Measurements from ENCODE around the gene MAS1. TPM values are rescaled to one million over a fixed set of nuclear protein-coding genes. Genes with fewer than 3 reads are reported as not detected.
"Not testable (repeated sequence)": the region's sequence is repeated elsewhere in the genome, so short reads cannot be mapped to it uniquely, and the experiment has no call there.

Gene MAS1
- total RNA-seq, 2 donors from 2014 or later, result not detected

DNA sequence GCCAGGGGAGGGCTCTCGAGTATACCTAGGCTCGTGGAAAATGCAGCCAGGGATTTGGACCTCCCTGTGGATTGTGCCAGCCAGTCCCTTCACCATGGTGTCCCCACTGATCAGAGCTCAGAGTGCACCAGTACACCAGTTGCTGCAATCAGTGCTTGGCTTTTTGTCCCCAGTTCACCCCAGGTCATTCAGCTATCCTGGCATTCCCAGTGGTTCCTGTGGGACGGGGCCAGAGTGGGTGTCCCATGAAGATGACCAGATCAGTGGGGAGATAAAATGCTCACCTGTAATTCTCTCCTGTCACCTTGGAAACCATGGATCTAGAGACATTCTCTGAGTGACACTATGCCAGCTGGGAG is 23.8 kb downstream of the MAS1 start:
- no peak overlapping the region for H3K27ac ChIP-seq
- TF ChIP-seq, protein P1, sequence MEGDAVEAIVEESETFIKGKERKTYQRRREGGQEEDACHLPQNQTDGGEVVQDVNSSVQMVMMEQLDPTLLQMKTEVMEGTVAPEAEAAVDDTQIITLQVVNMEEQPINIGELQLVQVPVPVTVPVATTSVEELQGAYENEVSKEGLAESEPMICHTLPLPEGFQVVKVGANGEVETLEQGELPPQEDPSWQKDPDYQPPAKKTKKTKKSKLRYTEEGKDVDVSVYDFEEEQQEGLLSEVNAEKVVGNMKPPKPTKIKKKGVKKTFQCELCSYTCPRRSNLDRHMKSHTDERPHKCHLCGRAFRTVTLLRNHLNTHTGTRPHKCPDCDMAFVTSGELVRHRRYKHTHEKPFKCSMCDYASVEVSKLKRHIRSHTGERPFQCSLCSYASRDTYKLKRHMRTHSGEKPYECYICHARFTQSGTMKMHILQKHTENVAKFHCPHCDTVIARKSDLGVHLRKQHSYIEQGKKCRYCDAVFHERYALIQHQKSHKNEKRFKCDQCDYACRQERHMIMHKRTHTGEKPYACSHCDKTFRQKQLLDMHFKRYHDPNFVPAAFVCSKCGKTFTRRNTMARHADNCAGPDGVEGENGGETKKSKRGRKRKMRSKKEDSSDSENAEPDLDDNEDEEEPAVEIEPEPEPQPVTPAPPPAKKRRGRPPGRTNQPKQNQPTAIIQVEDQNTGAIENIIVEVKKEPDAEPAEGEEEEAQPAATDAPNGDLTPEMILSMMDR (IDR thresholded peaks at IDR 0.05), result no peak
- no peaks in the 10 kb centered on the region for H3K9me3 ChIP-seq
- no peaks in the 10 kb centered on the region for H3K4me1 ChIP-seq
- H3K4me3 ChIP-seq, result no peak overlapping the region
- no peaks in the 10 kb centered on the region for H3K27me3 ChIP-seq
- no peak for DNase-seq (ENCODE audit: low spot score)
- no peaks in the 10 kb centered on the region for H3K36me3 ChIP-seq

- Histone ChIP-seq H3K4me3 (no peak overlapping the region), H3K36me3 (no peaks in the 10 kb centered on the region), H3K4me1 (no peaks in the 10 kb centered on the region), H3K27me3 (no peaks in the 10 kb centered on the region), H3K9me3 (no peaks in the 10 kb centered on the region), H3K27ac (no peak overlapping the region)
- TF ChIP-seq, protein P1 (IDR thresholded peaks at IDR 0.05), result no peak
- DNase-seq (ENCODE audit: low spot score), result no peak
Observed at GRCh38 chr6:159915397-159915796, 24.6 kb downstream of the MAS1 start.

DNA sequence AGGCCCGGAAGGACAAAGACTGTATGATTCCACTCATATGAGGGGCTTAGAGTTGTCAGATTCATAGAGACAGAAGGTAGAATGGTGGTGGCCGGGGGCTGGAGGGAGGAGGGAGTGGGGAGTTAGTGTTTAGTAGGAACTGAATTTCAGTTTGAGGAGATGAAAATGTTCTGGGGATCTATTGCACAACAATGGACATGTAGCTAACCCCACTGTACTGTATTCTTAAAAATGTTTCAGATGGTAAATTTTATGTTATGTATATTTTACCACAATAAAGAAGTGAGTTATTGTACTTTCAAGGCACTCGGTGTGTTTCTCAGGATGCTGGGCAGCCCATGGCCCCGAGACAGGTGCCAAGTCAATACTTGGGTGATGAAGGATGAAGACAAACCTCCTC is 25.4 kb downstream of the MAS1 start:
- Histone ChIP-seq H3K27me3 (no peaks in the 10 kb centered on the region), H3K27ac (no peak overlapping the region), H3K9me3 (no peaks in the 10 kb centered on the region), H3K36me3 (no peaks in the 10 kb centered on the region), H3K4me1 (no peaks in the 10 kb centered on the region), H3K4me3 (no peak overlapping the region)
- TF ChIP-seq, protein P1 (IDR thresholded peaks at IDR 0.05), result no peak
- no peak for DNase-seq (ENCODE audit: low spot score)

GRCh38 chr6:159916752-159917151 is 26.0 kb downstream of the MAS1 start:
- DNase-seq (ENCODE audit: low spot score), result no peak
- Histone ChIP-seq H3K27me3 (no peaks in the 10 kb centered on the region), H3K9me3 (no peaks in the 10 kb centered on the region), H3K27ac (no peak overlapping the region), H3K4me1 (no peaks in the 10 kb centered on the region), H3K36me3 (no peaks in the 10 kb centered on the region), H3K4me3 (no peak overlapping the region)
- TF ChIP-seq, protein P1 (IDR thresholded peaks at IDR 0.05), result no peak

GRCh38 chr6:159919011-159919511 is 28.3 kb downstream of the MAS1 start:
- Histone ChIP-seq H3K36me3 (no peaks in the 10 kb centered on the region), H3K27ac (no peak overlapping the region), H3K27me3 (no peaks in the 10 kb centered on the region), H3K4me1 (no peaks in the 10 kb centered on the region), H3K9me3 (no peaks in the 10 kb centered on the region), H3K4me3 (no peak overlapping the region)
- TF ChIP-seq, protein P1 (IDR thresholded peaks at IDR 0.05), result no peak
- DNase-seq (ENCODE audit: low spot score), result no peak

DNA sequence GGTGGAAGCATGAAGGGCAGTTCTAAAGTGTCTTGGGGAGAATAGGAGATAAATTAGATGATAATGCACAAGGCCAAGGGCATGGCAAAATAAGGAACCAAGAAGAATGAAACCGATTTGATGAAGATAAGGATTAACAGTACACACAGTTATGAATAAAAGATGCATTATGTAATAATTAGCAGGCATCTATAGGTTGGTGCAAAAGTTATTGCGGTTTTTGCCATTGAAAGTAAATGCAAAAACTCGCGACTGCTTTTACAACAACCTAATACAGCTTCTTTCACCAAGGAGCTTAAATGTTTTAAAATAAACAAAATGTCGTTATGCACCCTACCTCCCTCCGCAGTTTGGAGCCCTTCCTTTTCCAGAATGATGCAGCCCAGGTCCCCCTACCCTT is 29.0 kb downstream of the MAS1 start:
- DNase-seq (ENCODE audit: low spot score), result no peak
- Histone ChIP-seq H3K4me1 (no peaks in the 10 kb centered on the region), H3K36me3 (no peaks in the 10 kb centered on the region), H3K4me3 (no peak overlapping the region), H3K27me3 (no peaks in the 10 kb centered on the region), H3K9me3 (no peaks in the 10 kb centered on the region), H3K27ac (no peak overlapping the region)
- TF ChIP-seq, protein P1 (IDR thresholded peaks at IDR 0.05), result no peak

DNA sequence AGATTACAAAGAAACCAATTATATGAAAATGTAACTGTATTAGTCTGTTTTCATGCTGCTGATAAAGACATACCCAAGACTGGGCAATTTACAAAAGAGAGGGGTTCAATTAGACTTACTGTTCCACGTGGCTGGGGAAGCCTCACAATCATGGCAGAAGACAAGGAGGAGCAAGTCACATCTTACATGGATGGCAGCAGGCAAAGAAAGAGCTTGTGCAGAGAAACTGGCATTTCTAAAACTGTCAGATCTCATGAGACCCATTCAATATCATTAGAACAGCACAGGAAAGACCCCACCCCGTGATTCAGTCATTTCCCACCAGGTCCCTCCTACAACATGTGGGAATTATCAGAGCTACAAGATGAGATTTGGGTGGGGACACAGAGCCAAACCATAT is 33.4 kb downstream of the MAS1 start:
- not testable (repeated sequence) for H3K36me3 ChIP-seq, H3K4me3 ChIP-seq

More for the DNA sequence above, 33.4 kb downstream of the MAS1 start:
- H3K9me3 ChIP-seq; DNase-seq (ENCODE audit: low spot score); H3K27me3 ChIP-seq; H3K27ac ChIP-seq; H3K4me1 ChIP-seq: not testable (repeated sequence)

Measured in right atrium auricular region (tissue), 2 donors.